HL-60 (cell line): Measurements from ENCODE around the gene MAPKAPK3.
A peak's percentile ranks its signal among the peaks of the same experiment; 100 is the strongest.

ENCODE experiments used
- CTCF ChIP-seq: IDR thresholded peaks from one replicate; pipeline ENCODE4 v1.5.1; 2011; ENCODE audit warnings: low read length, control low read depth, inconsistent platforms; ENCODE audit not compliant: insufficient read depth
- GABPA ChIP-seq: IDR thresholded peaks from 2 replicates; pipeline ENCODE4 v1.6.1; 2012; ENCODE audit warnings: low read depth
- POLR2AphosphoS5 ChIP-seq: IDR thresholded peaks from 2 replicates; pipeline ENCODE4 v1.6.1; 2012; ENCODE audit warnings: low read depth
- SPI1 ChIP-seq: IDR thresholded peaks from 2 replicates; pipeline ENCODE4 v1.6.1; 2012; ENCODE audit warnings: low read depth, mild to moderate bottlenecking, borderline replicate concordance
- TF ChIP-seq, protein P1 (sequence below): IDR thresholded peaks from 2 replicates; pipeline ENCODE4 v1.6.1; 2012; ENCODE audit warnings: low read depth; ENCODE audit not compliant: insufficient replicate concordance

DNA sequence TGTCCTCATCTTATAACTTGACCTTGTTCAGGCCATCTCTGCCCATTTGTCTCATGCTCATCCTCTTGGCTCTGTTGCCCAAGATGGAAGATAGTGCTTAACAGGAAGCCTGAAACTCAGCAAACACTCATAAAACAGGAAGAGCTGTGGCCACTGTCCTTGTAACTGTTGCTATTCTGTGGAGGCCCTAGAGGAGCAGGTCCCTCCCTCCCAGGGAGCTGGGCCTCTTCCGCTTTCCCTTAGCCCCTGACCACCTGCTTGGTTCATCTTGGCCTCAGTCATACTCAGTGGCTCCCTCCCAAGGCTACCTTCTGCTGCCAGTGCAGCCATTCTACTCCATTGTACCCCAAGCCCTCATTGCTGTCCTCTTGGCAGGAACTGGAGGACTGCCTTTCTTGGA, 3.5 kb downstream of the MAPKAPK3 start:
- TF ChIP-seq CTCF, result peak; percentile 44
- peak; percentile 94 for TF ChIP-seq POLR2AphosphoS5
- TF ChIP-seq GABPA, result peak; percentile 46; the same call in 1 of the 2 replicates
- peak; percentile 99 for TF ChIP-seq SPI1
- TF ChIP-seq, protein P1, sequence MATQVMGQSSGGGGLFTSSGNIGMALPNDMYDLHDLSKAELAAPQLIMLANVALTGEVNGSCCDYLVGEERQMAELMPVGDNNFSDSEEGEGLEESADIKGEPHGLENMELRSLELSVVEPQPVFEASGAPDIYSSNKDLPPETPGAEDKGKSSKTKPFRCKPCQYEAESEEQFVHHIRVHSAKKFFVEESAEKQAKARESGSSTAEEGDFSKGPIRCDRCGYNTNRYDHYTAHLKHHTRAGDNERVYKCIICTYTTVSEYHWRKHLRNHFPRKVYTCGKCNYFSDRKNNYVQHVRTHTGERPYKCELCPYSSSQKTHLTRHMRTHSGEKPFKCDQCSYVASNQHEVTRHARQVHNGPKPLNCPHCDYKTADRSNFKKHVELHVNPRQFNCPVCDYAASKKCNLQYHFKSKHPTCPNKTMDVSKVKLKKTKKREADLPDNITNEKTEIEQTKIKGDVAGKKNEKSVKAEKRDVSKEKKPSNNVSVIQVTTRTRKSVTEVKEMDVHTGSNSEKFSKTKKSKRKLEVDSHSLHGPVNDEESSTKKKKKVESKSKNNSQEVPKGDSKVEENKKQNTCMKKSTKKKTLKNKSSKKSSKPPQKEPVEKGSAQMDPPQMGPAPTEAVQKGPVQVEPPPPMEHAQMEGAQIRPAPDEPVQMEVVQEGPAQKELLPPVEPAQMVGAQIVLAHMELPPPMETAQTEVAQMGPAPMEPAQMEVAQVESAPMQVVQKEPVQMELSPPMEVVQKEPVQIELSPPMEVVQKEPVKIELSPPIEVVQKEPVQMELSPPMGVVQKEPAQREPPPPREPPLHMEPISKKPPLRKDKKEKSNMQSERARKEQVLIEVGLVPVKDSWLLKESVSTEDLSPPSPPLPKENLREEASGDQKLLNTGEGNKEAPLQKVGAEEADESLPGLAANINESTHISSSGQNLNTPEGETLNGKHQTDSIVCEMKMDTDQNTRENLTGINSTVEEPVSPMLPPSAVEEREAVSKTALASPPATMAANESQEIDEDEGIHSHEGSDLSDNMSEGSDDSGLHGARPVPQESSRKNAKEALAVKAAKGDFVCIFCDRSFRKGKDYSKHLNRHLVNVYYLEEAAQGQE, result no peak
